ENCODE data around the gene IRF6. TPM values are rescaled to one million over a fixed set of nuclear protein-coding genes. Genes with fewer than 3 reads are reported as not detected.

The IRF6 gene
- total RNA-seq, 4 donors from 2014 or later: 0.46 to 1.2 (median 0.75) TPM

DNA sequence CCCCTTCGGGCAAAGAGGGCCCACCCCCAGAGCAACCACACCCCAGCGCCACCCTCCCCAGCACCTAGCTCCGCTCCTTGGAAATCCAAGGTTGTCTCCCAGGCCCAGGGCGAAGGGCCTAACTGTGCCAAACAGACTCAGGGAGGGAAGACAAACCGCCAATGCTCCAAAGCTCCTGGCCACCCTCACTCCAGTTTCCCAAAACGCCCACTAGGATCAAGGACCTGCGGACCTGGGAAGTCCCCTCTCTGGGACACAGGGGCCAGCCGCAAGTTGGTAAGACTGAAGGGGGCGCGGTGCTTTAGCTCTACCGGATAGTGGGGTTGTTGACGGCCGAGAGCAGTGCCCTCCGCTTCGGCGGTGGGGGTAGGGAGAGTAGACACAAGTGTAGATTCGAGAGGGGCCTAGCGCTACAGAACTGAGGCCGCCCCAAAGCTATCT, 581 bp downstream of the IRF6 start:
- DNase-seq (ENCODE audit: extremely low spot score): no peak
- H3K36me3 ChIP-seq: no peaks in the 10 kb centered on the region
- H3K4me3 ChIP-seq: peak overlapping the region; percentile 36 to 53 (median 45)
- H3K9me3 ChIP-seq: no peaks in the 10 kb centered on the region
- intact Hi-C loops (cut with DNase I): no loop called here
- no peak for TF ChIP-seq EP300 (IDR thresholded peaks at IDR 0.05)
- TF ChIP-seq POLR2AphosphoS5 (IDR thresholded peaks at IDR 0.05): no peak
- no peak for TF ChIP-seq POLR2A (IDR thresholded peaks at IDR 0.05; ENCODE audit: low read depth)
- TF ChIP-seq, protein P1, sequence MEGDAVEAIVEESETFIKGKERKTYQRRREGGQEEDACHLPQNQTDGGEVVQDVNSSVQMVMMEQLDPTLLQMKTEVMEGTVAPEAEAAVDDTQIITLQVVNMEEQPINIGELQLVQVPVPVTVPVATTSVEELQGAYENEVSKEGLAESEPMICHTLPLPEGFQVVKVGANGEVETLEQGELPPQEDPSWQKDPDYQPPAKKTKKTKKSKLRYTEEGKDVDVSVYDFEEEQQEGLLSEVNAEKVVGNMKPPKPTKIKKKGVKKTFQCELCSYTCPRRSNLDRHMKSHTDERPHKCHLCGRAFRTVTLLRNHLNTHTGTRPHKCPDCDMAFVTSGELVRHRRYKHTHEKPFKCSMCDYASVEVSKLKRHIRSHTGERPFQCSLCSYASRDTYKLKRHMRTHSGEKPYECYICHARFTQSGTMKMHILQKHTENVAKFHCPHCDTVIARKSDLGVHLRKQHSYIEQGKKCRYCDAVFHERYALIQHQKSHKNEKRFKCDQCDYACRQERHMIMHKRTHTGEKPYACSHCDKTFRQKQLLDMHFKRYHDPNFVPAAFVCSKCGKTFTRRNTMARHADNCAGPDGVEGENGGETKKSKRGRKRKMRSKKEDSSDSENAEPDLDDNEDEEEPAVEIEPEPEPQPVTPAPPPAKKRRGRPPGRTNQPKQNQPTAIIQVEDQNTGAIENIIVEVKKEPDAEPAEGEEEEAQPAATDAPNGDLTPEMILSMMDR (IDR thresholded peaks at IDR 0.05): no peak
- WGBS: 63% methylated on average over 11 of the region's 19 CpGs
- H3K4me1 ChIP-seq: peaks cover 8 to 24% (median 21%) of the 10 kb centered on the region in 4 donors
- H3K27ac ChIP-seq (replicated peaks in 1 of 4): peak overlapping the region in 1 of 4 donors; percentile 17
- peaks cover 0 to 9% (median 0%) of the 10 kb centered on the region in 4 donors for H3K27me3 ChIP-seq

GRCh38 chr1:209803568-209803967, 2.4 kb downstream of the IRF6 start:
- intact Hi-C loops (cut with DNase I): no loop called here
- H3K4me3 ChIP-seq: no peak overlapping the region
- WGBS: 63% methylated on average over 1 of the region's 1 CpG
- H3K27ac ChIP-seq (replicated peaks in 1 of 4): no peak overlapping the region
- no peaks in the 10 kb centered on the region for H3K9me3 ChIP-seq
- peaks cover 10 to 24% (median 21%) of the 10 kb centered on the region in 4 donors for H3K4me1 ChIP-seq
- DNase-seq (ENCODE audit: extremely low spot score): no peak
- no peak for TF ChIP-seq POLR2A (IDR thresholded peaks at IDR 0.05; ENCODE audit: low read depth)
- TF ChIP-seq, protein P1 (IDR thresholded peaks at IDR 0.05): no peak
- TF ChIP-seq EP300 (IDR thresholded peaks at IDR 0.05): no peak
- TF ChIP-seq POLR2AphosphoS5 (IDR thresholded peaks at IDR 0.05): no peak
- H3K36me3 ChIP-seq: no peaks in the 10 kb centered on the region
- peaks cover 0 to 9% (median 0%) of the 10 kb centered on the region in 4 donors for H3K27me3 ChIP-seq

- intact Hi-C loops (cut with DNase I): no loop called here
- no peak overlapping the region for H3K4me3 ChIP-seq
- no peaks in the 10 kb centered on the region for H3K9me3 ChIP-seq
- TF ChIP-seq POLR2AphosphoS5 (IDR thresholded peaks at IDR 0.05) (no peak), EP300 (IDR thresholded peaks at IDR 0.05) (no peak), POLR2A (IDR thresholded peaks at IDR 0.05; ENCODE audit: low read depth) (no peak)
- TF ChIP-seq, protein P1 (IDR thresholded peaks at IDR 0.05): no peak
- DNase-seq (ENCODE audit: extremely low spot score): no peak
- H3K27ac ChIP-seq (replicated peaks in 1 of 4): no peak overlapping the region
- H3K27me3 ChIP-seq: peaks cover 0 to 9% (median 0%) of the 10 kb centered on the region in 4 donors
- WGBS: 94% methylated on average over 4 of the region's 4 CpGs
- peaks cover 10 to 20% (median 16%) of the 10 kb centered on the region in 4 donors for H3K4me1 ChIP-seq
- H3K36me3 ChIP-seq: no peaks in the 10 kb centered on the region
Observed at GRCh38 chr1:209802780-209803152, 3.2 kb downstream of the IRF6 start.

- Histone ChIP-seq H3K36me3 (no peaks in the 10 kb centered on the region), H3K9me3 (no peaks in the 10 kb centered on the region), H3K4me3 (no peak overlapping the region), H3K4me1 (peaks cover 5 to 20% (median 16%) of the 10 kb centered on the region in 4 donors), H3K27me3 (peaks cover 0 to 9% (median 0%) of the 10 kb centered on the region in 4 donors), H3K27ac (replicated peaks in 1 of 4) (peak overlapping the region in 1 of 4 donors; percentile 14)
- intact Hi-C loops (cut with DNase I): no loop called here
- TF ChIP-seq EP300 (IDR thresholded peaks at IDR 0.05) (no peak), POLR2A (IDR thresholded peaks at IDR 0.05; ENCODE audit: low read depth) (no peak), POLR2AphosphoS5 (IDR thresholded peaks at IDR 0.05) (no peak)
- TF ChIP-seq, protein P1 (IDR thresholded peaks at IDR 0.05): no peak
- no peak for DNase-seq (ENCODE audit: extremely low spot score)
- 94% methylated on average over 4 of the region's 4 CpGs for WGBS
Observed at GRCh38 chr1:209802117-209802779, 3.7 kb downstream of the IRF6 start.
